GM19193 (cell line): ENCODE results near the gene HES1.
A peak's percentile ranks its signal among the peaks of the same experiment; 100 is the strongest.

Experiments used
- POLR2A ChIP-seq: IDR thresholded peaks from 4 replicates; pipeline ENCODE4 v1.6.1; 2011; ENCODE audit not compliant: insufficient read depth, insufficient read length; ENCODE audit errors: extremely low read depth

Gene HES1

GRCh38 chr3:194135806-194136518 is at the start of gene HES1:
Gene HES1 (plus strand): TSS chr3:194136148. CDS start chr3:194136381, 233 bp downstream.
- peak; percentile 83 for TF ChIP-seq POLR2A

GRCh38 chr3:194086388-194087075 is 49.4 kb upstream of the HES1 start:
- no peak for TF ChIP-seq POLR2A

- no peak for TF ChIP-seq POLR2A
Measured at GRCh38 chr3:194087280-194087679, 48.7 kb upstream of the HES1 start.

- TF ChIP-seq POLR2A, result no peak
Measured at GRCh38 chr3:194087995-194088855, 47.7 kb upstream of the HES1 start.

GRCh38 chr3:194089357-194090177 is 46.4 kb upstream of the HES1 start:
- no peak for TF ChIP-seq POLR2A

- no peak for TF ChIP-seq POLR2A
Measured at GRCh38 chr3:194090716-194091115, 45.2 kb upstream of the HES1 start.

GRCh38 chr3:194091141-194091540 is 44.8 kb upstream of the HES1 start:
- no peak for TF ChIP-seq POLR2A

GRCh38 chr3:194092881-194093301 is 43.1 kb upstream of the HES1 start:
- TF ChIP-seq POLR2A, result no peak

GRCh38 chr3:194093842-194094241 is 42.1 kb upstream of the HES1 start:
- no peak for TF ChIP-seq POLR2A

GRCh38 chr3:194095464-194095863 is 40.5 kb upstream of the HES1 start:
- no peak for TF ChIP-seq POLR2A

- no peak for TF ChIP-seq POLR2A
Measured at GRCh38 chr3:194095902-194096301, 40.0 kb upstream of the HES1 start.

- TF ChIP-seq POLR2A, result no peak
Measured at GRCh38 chr3:194097141-194097882, 38.6 kb upstream of the HES1 start.

- no peak for TF ChIP-seq POLR2A
Measured at GRCh38 chr3:194098081-194098842, 37.7 kb upstream of the HES1 start.
